Brain pericyte (primary cell): ENCODE results near the gene CMTM5.
"Not testable (repeated sequence)": the region's sequence is repeated elsewhere in the genome, so short reads cannot be mapped to it uniquely, and the experiment has no call there.

ENCODE experiments used
- DNase-seq: peaks from one replicate; pipeline ENCODE4 v3.0.0-alpha.2; 2012; ENCODE audit warnings: low read depth, low spot score

CMTM5 gene

GRCh38 chr14:23378612-23379220, 1.9 kb downstream of the CMTM5 start:
- DNase-seq = no peak

- no peak for DNase-seq
These were observed 2.7 kb downstream of the CMTM5 start for GRCh38 chr14:23379366-23380196.

DNA sequence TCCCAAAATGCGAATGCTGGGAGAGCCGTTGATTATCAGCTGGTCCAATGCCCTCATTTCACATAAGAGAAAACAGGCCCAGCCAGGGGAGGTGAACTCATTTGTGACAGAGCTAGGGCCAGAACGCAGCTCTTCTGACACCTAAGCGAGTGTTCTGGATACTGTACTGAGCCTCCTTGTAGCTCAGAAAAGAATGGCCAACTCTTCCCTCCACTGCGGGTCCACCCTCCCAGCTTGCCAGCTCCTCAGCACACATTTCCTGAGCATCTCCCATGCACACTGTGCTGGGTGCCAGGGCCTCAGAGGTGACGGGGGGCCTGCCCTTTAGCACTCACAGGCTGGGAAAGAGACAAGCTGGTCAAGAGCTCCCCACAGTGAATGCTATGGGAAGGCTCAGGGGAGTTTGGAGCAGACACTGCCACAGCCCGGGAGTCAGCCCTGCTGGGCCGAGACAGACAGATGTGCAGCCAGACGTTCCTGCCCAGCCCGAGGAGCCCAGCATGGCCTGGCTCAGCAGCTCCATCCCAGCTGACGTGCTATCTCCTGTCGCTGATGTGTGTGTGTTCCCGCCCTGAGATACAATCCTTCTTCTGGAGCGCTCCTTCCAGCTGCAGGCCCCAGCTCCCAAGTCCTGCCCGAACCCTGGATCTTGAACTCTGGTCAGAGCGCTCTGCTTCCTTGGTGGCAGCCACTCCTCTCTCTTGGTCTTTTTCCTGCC, 3.5 kb downstream of the CMTM5 start:
- DNase-seq = no peak

DNA sequence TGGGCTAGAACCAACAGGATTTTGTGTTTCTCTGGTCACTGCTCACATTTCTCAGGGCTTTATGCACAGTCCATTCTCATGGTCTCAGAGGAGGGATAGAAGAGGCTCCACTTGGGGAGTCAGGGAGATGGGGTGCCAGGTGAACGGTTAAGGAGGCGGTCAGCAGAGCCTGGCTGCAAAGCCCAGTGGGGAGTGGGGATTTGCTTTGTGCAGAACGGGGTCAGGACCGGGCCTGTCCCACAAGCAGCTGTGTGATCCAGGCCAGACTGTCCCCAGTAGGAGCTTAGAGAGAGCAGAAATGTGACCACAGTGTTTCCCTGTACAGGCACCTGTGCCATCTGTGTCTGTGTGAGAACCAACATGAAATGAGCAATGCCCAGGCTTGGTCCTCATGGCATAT, 4.1 kb downstream of the CMTM5 start:
- no peak for DNase-seq

- no peak for DNase-seq
These were observed 5.0 kb downstream of the CMTM5 start for GRCh38 chr14:23381871-23382270.

- no peak for DNase-seq
These were observed 5.4 kb downstream of the CMTM5 start for GRCh38 chr14:23382276-23382675.

DNA sequence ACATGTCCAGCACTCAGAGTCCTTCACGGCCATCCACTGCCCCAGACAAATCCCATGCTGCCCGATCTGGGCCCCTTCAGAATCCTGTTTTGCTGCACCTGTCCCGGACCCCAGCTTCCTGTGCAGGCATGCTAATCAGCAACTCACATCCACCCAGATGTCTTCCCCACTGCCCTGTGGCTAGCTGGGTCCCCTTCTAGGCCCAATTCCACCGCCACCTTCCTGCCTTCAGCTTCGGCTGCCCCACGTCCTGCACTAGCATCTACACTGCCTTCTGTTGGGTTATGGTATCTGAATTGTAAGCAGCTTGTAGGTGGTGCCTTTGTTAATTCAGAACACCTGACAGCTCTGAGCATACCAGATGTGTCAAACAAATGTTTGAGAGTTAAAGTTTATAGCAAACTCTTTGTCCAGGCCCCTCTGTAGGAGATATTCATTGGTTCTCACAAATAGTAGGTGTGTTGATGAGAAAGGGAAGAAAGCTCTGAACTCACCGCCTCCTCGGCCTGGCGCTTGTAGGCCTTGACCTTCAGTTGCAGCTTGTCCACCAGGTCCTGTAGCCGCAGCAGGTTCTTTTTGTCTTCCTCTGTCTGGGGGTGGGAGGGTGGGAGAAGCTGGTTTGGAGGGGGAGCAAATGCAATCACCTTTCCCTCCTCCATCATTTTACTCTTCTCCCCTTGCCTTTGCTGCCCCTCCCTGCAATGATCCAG, 6.0 kb downstream of the CMTM5 start:
- DNase-seq = no peak

- DNase-seq = no peak
These were observed 7.7 kb downstream of the CMTM5 start for GRCh38 chr14:23384364-23385080.

DNA sequence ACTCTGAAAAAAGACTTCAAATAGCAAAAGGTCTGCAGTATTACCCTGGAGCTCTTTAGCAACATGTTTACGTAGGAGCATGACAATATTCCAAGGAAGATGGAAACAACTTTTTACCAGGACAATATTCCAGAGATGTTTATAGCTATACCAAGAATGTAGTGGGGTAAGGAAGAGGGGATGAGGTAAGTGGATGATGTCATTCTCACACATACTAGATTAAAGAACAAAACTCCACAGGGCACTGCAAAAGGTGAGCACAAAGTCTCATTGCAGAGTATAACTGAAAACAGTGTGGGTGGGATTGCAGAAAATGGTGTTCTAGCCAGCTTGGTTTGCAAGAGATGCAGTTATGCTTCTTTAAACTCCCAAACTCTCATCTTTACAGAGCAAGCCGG, 8.4 kb downstream of the CMTM5 start:
- DNase-seq = no peak

- DNase-seq = no peak
These were observed 8.9 kb downstream of the CMTM5 start for GRCh38 chr14:23385642-23386265.

GRCh38 chr14:23386266-23386657, 9.4 kb downstream of the CMTM5 start:
- not testable (repeated sequence) for DNase-seq

DNA sequence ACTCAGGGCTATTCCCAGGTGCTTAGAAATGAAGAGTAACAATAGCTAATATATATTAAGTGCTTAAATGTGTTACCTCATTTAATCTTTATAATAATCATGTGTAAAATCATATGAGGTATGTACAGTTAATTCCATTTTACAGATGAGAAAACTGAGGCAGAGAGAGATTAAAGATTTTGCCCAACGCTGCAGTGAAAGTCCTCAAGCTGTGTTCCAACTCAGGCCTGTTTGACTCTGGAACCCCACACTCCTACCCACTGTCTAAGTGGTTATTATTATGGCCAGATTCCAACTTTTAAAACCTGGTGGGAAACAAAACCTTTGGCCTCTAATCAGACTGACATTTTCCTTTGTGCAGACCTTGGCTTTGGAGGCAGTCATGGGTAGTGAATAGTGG, 10.2 kb downstream of the CMTM5 start:
- DNase-seq = no peak

DNA sequence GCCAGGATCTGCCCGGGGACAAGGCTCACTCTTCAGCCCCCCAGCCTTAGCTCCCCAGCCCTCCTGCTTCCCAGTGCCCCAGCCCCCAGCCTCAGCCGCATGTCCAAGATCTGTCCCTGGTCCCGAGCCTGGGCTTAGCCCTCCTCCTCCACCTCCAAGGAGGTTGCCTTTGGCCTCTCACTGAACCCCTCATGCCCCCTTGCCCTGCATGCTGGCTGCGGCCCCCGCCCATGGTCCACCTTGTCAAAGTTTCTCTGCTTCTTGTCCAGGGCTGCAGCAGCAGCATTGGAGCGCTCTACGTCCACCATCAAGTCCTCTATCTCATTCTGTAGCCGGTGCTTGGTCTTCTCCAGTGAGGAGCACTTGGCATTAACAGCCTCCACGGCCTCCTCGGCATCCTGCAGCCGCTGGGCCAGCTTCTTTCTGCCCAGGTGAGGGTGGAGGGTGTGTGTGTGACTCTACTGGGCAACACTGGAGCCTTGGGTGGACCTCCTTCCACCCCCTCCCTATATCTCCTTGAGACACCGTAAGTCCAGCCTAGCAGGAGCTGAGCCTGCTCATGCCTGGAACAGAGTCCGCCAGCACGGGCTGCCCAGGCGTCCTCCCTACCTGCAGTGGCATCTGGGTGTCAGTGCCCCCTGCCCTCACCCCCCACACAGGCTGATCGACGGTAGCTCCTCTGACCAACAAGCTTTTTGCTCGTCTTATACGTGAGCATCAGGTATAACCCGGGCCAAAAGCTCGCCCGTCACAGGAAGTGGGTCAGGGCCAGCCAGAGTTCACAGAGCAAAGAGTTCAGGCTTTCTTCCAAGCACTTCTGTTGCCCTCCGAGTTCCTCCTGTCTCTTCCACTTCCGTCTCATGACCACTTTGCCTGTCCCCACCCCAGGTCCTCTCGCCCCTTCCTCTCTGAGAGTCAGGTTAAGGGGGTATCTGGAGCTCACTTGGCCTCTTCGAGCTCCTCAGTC, 11.4 kb downstream of the CMTM5 start:
- DNase-seq = no peak

DNA sequence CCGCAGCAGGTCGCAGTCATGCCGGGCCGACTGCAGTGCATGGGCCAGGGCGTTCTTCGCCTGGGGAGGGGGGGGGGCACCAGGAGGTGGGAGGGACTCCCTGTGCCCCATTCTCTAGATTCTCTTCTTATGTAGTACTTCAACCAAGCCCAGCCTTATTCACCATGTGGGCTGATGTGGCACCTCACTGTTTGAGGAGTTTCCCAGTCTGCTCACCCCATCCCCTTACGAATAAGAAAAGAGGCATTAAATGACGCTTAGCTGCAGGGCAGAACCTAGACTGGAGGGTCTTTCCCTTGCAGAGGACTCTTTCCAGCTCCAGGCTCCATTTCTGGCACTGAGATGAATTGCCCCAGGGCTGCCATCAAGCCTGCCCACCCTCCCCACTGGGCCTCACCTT, 12.2 kb downstream of the CMTM5 start:
- no peak for DNase-seq

- DNase-seq = no peak
These were observed 12.6 kb downstream of the CMTM5 start for GRCh38 chr14:23389396-23389795.

DNA sequence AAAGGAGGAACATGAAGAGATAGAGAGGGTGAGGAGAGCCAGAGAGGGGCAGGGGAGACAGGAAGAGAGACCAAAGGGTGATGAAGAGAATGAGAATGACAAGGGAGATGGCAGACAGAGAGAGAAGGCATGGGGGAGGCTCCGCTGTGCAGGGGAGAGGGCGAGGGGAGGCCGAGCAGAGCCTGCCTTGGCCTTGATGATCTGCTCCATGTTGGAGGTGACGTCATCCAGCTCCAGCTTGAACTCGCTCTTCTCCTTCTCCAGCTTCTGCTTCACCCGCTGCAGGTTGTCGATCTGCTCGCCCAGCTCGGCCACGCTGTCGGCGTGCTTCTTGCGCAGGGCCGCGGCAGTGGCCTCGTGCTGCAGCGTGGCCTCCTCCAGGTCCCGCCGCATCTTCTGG, 13.0 kb downstream of the CMTM5 start:
- not testable (repeated sequence) for DNase-seq

DNA sequence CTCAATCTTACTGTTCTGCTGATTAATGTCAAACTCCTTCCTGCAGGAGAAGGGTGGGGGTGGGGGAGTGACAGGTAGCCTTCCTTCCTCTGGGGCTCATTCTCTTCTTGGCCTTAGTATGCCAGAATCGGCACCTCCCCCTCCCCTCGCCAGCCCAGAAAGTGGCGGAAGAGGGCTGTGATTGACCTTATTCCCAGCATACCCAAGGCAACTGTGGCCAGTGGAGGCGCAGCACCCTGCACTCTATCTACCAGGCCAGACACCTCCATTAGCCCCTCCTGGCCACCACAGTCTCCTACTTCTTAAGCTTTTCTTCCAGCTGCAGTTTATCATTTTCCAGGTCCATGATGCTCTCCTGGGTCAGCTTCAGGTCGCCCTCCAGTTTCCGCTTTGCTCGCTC, 15.8 kb downstream of the CMTM5 start:
- DNase-seq = no peak

GRCh38 chr14:23396126-23396525, 19.3 kb downstream of the CMTM5 start:
- no peak for DNase-seq

DNA sequence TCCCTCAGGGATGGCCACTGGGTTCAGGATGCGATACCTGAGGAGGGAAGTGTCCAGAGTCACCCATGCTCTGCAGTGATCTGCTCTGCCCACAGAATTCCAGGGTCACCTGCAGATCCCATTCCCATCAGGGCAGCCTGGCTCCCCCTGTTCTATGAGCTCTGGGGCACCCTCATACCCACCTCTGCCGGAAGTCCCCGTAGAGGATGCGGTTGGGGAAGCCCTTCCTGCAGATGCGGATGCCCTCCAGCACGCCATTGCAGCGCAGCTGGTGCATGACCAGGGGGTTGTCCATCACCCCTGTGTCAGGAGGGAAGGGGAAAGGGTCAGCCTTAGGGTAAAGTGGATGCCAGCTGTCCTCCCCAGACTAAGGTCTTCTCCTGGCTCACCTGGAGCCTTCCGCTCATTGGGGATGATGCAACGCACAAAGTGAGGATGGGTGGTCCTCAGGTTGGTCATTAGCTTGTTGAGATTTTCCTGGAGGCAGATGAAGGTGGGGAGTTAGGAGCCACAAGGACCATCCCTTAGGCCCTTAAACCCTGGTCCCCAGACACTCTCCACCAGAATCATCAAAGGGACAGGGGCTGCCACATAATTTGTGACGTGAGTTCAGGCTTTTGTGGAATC, 20.0 kb downstream of the CMTM5 start:
- no peak for DNase-seq
